Superior temporal gyrus (tissue), 1 donor: ENCODE results near the gene KCNMA1.

ENCODE experiments used
- DNase-seq: peaks from one replicate; pipeline ENCODE4 v3.0.0-alpha.2; 2016; ENCODE audit errors: extremely low spot score

Gene KCNMA1

DNA sequence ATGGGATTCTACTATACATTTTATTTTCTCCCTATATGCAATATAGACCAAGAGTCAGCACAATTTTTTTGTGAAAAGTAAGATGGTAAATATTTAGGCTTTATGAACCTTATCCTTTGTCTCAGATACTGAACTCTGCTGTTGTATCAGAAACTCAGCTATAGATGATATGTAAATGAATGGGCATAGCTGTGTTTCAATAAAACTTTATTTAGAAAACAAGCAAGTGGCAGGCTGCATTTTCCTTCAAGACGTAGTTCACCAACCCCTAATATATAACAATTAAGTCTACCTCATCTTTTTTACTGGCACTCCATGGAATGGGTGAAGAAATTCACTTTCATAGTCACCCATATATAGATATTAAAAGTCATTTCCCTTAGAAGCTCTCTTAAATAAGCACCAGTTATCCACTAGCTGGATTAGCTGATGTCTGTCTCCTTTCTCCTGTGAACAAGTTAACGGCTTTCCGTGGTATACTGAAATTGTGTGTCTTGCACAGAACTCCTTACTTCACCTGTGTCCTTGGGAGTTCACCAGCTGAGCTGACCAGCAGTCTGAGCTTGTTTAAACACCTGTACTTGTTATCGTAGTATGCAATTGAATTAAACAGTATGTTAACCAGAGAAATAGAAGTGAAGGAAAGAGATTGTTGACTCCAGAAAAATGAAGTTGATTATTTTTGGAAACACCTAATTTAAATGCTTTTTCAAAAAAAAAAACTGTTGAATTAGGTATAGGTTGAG, 770.6 kb downstream of the KCNMA1 start:
- no peak for DNase-seq

DNA sequence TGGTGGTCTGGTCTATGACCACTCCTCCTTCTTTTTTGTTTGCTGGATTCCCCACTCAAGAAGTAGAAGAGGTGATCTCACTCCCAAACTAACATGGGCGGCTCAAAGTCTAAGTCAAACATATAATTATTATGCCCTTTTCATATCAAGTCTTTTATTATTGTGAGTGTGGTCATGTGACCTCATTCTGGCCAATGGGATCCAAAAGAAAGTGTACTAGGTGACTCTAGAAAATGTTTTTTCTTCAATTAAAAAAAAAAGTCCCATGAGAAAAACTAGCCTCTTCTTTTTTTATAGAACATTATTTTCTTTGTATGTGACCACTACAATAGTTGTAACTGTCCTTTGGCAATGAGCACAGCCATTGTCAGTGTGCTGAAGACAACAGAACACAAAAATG, 772.7 kb downstream of the KCNMA1 start:
- DNase-seq: no peak

DNA sequence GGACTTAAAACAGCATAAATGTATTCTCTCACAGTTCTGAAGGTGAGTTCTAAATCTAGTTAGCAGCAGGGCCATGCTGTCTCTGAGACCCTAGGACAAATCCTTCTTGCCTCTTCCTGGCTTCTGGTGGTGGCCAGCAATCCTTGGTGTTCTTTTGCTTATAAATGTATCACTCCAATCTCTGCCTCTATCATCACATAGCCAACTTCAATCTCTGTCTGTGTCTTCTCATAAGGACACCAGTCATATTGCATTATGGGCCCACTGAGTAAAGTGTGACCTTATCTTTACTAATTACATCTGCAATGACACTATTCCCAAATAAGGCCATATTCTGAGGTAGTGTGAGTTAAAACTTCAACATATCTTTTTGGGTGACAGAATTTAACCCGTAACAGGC, 778.9 kb downstream of the KCNMA1 start:
- DNase-seq: no peak

DNA sequence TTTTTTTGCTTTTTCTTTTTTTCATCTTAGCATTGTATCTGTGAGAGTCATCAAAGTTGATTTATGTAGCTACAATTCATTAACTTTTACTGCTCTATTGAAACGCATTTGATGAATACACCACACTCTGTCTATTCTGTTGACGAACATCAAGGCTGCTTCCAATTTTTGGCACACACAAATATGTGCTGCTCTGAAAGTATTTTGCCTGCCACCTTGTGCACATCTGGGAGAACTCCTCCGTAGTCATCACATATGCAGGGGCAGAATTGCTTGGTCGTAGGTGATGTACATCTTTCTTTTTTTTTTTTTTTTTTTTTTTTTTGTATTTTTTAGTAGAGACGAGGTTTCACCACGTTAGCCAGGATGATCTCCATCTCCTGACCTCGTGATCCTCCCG, 796.8 kb downstream of the KCNMA1 start:
- DNase-seq: no peak

DNA sequence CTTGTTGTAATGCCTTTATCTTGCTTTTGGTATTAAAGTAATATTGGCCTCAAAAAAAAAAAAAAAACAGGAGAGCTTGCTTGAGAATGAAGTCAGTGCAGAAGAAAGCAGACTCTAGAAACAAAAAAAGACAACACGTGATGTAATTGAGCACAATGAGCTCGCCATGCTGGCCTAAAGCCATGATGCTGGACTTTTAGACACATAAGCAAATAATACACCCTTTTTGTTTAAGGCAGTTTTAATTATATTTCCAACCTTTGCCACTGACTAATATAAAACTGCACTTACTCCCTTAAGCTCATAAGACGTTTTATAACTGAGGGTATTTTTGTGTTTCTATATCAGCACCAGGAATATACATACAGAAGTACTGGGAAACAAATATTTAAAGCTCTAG, 798.3 kb downstream of the KCNMA1 start:
- DNase-seq: no peak

DNA sequence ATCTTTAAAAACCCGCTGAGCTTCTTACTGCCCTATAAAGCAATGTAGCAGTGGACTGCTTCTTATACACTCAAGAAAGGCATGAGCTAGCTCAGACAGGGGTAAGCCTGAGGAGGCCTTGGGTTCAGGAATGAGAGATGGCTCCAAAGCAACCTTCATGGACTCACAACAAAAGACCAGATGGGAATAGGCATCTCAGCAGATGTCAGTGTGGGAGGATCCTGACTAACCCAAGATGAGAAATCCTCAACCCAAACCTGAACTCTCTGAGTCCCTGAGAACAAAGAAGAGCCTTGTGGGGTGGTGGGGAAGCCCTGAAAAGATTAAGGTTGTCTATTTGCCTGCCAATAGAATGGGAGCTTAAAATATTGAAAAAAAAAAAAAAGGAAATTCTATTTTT, 807.4 kb downstream of the KCNMA1 start:
- DNase-seq: no peak

DNA sequence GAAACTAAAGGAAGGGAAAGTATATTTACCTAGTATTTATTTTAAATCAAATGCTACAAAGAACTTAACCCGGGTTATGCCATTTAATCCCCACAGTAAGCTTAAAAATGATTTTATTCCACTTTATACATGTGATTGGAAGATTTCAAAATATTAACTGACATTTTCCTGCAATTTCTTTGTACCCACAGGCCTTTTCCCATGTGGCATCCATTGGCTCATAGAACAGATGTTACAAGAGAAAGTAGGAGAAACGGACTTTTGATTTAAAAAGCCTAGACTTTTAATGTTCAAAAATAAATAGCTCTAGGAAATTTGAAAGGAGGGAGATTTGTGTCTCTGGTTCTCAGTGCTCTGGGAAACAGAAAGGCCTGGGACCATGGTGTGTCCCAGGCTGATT, 807.9 kb downstream of the KCNMA1 start:
- no peak for DNase-seq
